ENCODE results near the gene RPTOR.
A peak's percentile ranks its signal among the peaks of the same experiment; 100 is the strongest.

The RPTOR gene

DNA sequence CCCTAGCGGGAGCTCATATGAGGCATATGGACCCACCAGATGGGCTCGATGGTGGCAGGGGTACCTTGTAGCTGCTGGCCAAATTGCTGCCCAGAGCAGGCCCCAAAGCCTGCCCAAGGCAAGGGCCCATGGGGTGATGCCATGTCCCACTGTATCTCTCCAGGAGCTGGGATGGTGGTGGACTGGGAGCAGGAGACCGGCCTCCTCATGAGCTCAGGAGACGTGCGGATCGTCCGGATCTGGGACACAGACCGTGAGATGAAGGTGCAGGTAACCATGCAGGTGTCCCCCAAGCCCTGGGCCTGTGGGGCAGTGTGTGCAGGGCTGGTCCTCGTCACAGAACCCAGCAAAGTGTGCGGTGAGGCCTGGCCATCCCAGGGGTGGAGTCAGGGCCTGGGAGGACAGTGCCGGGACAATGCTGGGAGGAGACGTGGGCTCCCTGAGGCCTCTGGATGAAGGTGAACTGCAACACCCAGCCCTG, 412.9 kb downstream of the RPTOR start:
- DNase-seq: no peak

GRCh38 chr17:80959330-80960036, 414.8 kb downstream of the RPTOR start:
- DNase-seq: no peak

- DNase-seq: no peak
Measured at GRCh38 chr17:80960037-80960796, 415.6 kb downstream of the RPTOR start.

DNA sequence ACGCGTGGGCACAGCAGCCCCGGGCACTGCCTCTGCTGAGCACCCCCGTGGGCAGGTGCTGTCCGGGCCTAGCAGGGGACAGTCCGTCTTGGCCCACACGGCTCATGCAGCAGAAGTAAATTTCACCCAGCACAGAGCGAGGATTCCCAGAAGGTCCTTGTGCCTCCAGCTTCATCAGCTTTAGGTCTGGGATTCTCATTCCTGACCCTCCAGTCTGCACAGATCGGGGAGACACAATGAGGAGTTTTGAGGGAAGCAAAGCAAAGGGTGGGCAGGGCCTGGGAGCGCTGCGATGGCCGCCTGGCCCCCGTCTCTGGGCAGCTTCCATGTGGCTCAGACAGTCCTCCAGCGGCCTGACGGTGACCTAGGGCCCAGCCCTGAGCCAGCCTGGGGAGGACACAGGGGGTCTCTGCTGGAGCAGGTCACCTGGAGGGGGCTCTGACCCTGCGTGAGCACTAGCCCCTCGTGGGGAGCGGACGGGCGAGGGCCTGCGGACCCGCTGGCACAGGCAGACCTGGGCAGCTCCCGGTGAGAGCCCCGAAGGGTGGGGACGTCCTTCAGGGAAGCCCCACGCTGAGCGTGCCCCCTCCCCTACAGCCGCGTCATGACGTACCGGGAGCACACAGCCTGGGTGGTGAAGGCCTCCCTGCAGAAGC, 416.3 kb downstream of the RPTOR start:
- no peak for DNase-seq

DNA sequence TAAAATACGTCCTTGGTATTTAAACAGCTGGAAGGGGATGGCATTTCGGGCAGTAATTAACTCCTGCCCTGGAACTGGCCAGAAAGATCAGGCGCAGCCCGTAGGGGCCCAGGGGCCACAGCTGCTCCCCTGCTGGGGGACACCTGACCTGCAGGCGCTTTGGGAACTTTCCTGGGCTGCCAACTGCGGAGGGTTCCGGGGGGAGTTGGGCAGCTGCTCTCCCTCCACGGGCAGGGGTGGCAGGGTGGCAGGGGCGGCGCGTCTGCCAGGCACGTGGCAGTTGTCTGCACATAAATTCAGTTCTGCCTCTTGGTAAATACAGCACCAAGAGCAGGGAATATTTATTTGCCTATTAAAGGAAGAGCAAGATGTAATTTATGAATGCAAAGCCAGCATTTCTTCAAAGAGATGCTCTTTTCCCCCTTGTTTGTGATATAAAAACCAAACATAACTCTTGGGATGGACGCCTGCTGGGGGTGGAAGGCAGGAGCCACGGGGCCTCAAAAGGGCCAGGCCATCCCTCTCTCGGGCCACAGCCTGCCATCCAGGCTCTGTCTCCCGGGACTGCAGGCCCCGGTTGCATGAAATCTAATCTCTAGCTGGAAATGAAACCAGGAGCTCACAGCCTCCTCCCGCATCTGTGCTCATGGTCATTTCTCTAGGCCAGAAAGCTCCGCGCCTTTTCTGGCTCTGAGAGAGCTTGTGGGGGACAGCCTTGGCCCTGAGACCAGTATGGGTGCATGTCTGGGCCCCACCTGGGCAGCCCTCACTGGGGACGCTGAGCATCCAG, 417.1 kb downstream of the RPTOR start:
- DNase-seq: no peak

- DNase-seq: no peak
Measured at GRCh38 chr17:80962356-80963329, 418.0 kb downstream of the RPTOR start.

DNA sequence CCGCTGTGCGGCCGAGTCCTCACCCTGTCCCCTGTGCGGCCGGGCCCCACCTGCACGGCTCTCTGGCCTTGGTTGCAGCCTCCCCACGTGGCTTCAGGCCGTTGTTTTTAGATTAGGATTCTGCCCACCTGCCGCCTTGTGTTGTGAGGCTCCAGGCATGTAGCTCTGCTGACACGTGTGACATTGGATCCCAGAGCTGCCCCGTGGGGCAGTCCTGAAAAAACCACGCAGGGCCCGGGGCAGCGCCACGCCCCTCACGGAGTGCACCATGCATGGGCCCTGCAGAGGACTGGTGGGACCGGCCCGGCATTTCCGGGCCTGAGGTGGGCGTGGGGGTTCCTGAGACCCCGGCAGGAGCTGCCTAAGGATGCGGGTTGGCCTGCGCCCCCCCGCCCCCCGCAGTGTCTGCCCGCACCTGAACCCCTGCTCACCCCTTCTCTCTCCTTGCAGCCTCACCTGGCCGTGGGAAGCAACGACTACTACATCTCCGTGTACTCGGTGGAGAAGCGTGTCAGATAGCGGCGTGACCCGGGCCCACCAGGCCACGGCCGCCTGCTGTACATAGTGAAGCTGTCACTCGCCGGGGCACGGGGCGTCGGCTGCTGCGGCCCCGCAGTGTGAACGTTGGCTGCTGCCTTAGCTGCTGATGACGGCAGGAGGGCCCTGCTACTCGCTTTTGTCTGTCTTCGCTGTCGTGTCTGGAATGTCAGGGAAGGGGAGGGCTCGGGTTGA, 419.3 kb downstream of the RPTOR start:
- DNase-seq: no peak

- DNase-seq: no peak
Measured at GRCh38 chr17:80964544-80964856, 419.9 kb downstream of the RPTOR start.

GRCh38 chr17:80964859-80965580, 420.4 kb downstream of the RPTOR start:
- DNase-seq: no peak

GRCh38 chr17:80965606-80966005, 421.0 kb downstream of the RPTOR start:
- DNase-seq: no peak

DNA sequence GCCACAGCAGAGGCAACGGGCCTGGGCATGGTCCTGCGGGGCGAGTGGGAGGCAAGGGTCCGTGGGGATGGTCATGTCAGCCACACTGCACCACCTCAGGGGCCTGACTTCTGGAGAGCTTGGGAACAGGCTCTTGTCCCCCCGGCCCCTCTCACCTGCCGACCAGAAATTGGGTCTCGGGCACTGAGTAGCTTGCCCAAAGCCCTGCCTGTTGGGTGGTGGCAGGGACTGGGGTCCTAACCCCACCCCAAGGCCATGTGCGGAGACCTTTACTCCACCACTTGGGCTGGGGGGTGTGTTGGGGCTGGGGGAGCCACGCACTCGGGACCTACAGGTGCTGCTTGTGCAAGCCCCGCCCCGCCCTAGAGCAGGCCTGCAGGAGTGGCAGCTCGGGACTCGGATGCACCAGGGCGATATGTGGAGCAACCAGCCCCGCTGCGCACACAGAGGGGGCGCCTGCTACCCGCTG, 422.8 kb downstream of the RPTOR start:
- no peak for DNase-seq

DNA sequence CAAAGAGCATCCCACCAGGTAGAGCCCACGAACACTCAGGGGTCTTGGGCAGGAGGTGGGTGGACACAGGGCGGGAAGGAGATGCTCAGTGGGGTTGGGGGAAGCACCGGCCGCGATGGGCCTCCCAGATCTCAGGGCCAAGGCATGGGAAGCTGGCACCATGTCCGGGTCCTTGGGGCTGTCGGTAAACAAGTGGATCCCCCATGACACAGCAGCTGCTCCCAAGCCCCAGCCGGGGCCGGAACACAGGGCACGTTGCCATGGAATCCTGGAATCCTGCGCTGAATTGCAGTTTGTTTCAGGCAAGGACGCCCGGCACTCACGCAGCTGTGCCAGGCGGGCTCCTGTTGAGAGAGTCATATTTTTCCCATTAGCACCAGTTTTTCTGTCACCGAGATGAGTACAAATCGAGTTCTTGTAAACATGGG, 424.0 kb downstream of the RPTOR start:
- DNase-seq: no peak

- no peak for DNase-seq
Measured at GRCh38 chr17:80969030-80969673, 424.5 kb downstream of the RPTOR start.

- DNase-seq: no peak
Measured at GRCh38 chr17:80969674-80970043, 425.0 kb downstream of the RPTOR start.

DNA sequence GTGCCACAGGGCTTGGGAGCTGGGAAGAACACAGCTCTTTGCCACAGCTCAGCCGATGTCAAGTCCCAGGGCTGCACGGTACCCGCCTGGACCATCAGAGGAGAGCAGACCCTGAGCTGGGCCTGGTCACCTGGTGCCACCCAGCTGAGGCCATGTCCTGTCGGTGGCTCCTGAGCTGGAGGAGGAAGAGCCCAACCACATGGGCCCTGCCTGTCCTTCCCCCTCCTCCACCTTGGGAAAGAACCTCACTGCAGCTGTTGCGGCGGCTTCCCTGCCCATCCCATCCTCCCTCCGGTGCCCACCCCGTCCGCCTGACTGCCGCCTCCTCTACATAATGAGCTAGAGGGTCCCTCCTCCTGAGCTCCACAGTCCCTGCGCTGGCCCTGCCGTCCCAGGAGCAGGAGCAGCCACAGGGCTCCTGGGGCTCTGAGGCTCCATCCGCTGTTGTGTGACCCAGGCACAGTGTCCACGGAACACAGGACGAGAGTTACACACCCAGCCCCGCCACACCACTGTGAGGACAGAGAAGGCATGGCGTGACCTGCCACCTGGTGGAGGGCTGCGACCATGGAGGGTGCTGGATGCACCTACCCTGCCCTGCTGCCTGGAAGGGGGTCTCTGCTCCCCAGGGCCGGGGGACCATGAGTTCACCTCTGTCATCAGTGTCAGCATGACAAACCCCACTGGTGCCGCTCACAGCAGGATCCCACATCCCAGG, 425.6 kb downstream of the RPTOR start:
- DNase-seq: peak; percentile 41

DNA sequence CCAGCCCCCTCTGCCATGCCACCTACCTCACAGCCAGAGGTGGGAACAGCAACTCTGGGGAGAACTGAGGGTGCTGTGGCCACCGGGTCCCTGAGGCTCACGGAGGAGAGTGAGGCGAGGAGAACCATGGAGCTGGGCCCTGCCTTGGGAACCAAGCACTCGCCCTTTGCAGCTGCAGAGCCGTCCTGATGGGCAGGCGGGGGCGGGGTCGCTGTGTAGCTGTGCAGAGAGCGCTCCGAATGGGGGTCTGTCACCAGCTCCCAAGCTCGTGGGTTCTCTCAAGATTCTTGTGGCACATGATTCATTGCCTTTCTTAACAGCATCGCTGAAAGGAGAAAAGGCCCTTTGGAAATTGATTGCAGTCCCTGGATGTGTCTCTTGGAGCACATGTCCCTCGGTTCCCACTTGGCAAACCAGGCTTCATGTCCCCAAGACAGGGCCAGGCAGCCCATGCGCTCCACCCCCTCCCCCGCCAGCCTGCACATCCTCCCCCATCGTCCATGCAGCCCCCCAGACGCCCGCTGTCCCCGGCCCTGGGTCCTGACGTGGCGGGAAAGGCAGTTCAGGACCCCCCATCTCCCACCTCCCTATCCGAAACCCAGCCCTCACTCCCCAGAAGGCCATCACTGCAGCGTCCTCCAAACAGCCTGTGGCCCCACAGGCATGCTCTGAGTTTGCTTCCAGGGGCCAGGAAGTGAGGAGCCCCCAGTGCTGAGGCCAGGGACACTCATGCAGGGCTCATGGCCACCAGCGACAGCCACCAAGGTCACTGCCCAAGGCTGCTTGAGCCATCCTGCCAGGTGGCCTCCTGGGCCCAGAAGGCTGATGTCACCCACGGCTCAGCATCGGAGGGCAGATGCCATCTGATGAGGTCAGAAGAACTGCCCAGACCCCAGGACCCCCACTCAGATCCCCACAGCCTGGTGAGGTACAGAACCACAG, 426.4 kb downstream of the RPTOR start:
- DNase-seq: no peak

GRCh38 chr17:80971704-80972304, 427.2 kb downstream of the RPTOR start:
- no peak for DNase-seq

DNA sequence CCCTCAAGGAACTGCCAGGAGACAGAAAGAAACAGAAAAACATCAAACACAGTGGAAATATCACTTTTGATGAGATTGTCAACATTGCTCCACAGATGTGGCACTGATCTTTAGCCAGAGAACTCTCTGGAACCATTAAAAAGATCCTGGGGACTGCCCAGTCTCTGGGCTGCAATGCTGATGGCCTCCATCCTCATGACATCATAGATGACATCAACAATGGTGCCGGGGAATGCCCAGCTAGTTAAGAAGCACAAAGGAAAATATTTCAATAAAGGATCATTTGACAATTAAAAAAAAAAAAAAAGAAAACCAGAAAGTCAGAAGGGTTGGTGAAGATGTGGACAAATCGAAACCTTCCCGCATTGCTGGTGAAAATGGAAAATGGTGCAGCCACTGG, 432.1 kb downstream of the RPTOR start:
- DNase-seq: no peak
